ENCODE data around the gene ST7. TPM values are rescaled to one million over a fixed set of nuclear protein-coding genes. Genes with fewer than 3 reads are reported as not detected.

The ST7 gene
- total and polyA plus RNA-seq, 2 donors (not counting 3 experiments of a cell fraction or from before 2014, with no cell fraction given): 18.6 to 24.9 TPM

GRCh38 chr7:117259615-117260014 is 306.3 kb downstream of the ST7 start:
- H3K36me3 ChIP-seq (ENCODE audit: control insufficient read depth in 2 of 2, extremely low read depth in 1 of 2, insufficient read depth in 2 of 2, low read length in 2 of 2): no peaks in the 10 kb centered on the region
- intact Hi-C loops (cut with micrococcal nuclease): no loop called here
- H3K9me3 ChIP-seq (replicated peaks; ENCODE audit: control insufficient read depth, insufficient read depth, low read length): no peaks in the 10 kb centered on the region
- no peak overlapping the region for H3K4me2 ChIP-seq (ENCODE audit: insufficient read depth, low read length)
- no peaks in the 10 kb centered on the region for H3K9me1 ChIP-seq (replicated peaks; ENCODE audit: control insufficient read depth, extremely low read depth, insufficient read depth, low read length)
- ChIA-PET POLR2A (no interaction called here), CTCF (interaction anchor here (0.6 kb wide), 1 partner anchor 152 kb away, joined by 4 read pairs; no protein-coding TSS in a partner anchor)
- no peak overlapping the region for H3K27ac ChIP-seq (ENCODE audit: insufficient read depth, low read depth, low read length)
- no TSS peak for BruUV-seq (replicated peaks)
- no peak overlapping the region for H3K9ac ChIP-seq (replicated peaks; ENCODE audit: extremely low read depth, insufficient read depth, low read length)
- no peak overlapping the region for H2AFZ ChIP-seq (ENCODE audit: low read depth, low read length)
- H3K4me3 ChIP-seq (replicated peaks in 1 of 3; ENCODE audit: insufficient read depth in 1 of 3, low read depth in 1 of 3, low read length in 3 of 3): no peak overlapping the region
- FAIRE-seq: no peak
- DNase-seq (ENCODE audit: low read depth, low spot score): no peak
- TF ChIP-seq EZH2 (IDR thresholded peaks at IDR 0.05; ENCODE audit: borderline replicate concordance, low read depth, low read length, severe bottlenecking) (no peak), JUN (IDR thresholded peaks at IDR 0.05; ENCODE audit: borderline replicate concordance, insufficient read depth, insufficient read length, low read depth) (no peak), POLR2AphosphoS5 (IDR thresholded peaks at IDR 0.05; ENCODE audit: insufficient read depth, low read depth, low read length) (no peak), CTCF (IDR thresholded peaks at IDR 0.05; ENCODE audit: extremely low read depth in 1 of 2, insufficient read depth in 1 of 2, low read depth in 1 of 2, low read length in 2 of 2) (no peak), MYC (IDR thresholded peaks at IDR 0.05; ENCODE audit: low read depth, low read length) (no peak), MAX (IDR thresholded peaks at IDR 0.05; ENCODE audit: insufficient read depth, insufficient read length) (no peak), FOS (IDR thresholded peaks at IDR 0.05; ENCODE audit: borderline replicate concordance, insufficient read depth, low read length) (no peak), POLR2A (IDR thresholded peaks at IDR 0.05; ENCODE audit: low read depth, low read length) (no peak)
- no peaks in the 10 kb centered on the region for H4K20me1 ChIP-seq (replicated peaks; ENCODE audit: control insufficient read depth, extremely low read depth, insufficient read depth, low read length)
- peaks cover 2 to 6% of the 10 kb centered on the region in 2 experiments for H3K27me3 ChIP-seq (ENCODE audit: control insufficient read depth in 2 of 2, insufficient read depth in 2 of 2, low read length in 2 of 2)
- no peaks in the 10 kb centered on the region for H3K4me1 ChIP-seq (ENCODE audit: control insufficient read depth, extremely low read depth, insufficient read depth, low read length)
- H3K79me2 ChIP-seq (ENCODE audit: control insufficient read depth, insufficient read depth, low read length): no peaks in the 10 kb centered on the region
- dilution Hi-C loops (cut with MboI; ENCODE audit: extremely low pct_ligation_motif_present, low sequenced_read_pairs): no loop called here

All from endothelial cell of umbilical vein (primary cell).